ENCODE measurements around the gene SHISAL1. TPM values are rescaled to one million over a fixed set of nuclear protein-coding genes. Genes with fewer than 3 reads are reported as not detected.

Gene SHISAL1
- total and polyA plus RNA-seq, 2 donors (not counting 3 experiments of a cell fraction or from before 2014, with no cell fraction given), result 0.01 to 0.07 TPM

DNA sequence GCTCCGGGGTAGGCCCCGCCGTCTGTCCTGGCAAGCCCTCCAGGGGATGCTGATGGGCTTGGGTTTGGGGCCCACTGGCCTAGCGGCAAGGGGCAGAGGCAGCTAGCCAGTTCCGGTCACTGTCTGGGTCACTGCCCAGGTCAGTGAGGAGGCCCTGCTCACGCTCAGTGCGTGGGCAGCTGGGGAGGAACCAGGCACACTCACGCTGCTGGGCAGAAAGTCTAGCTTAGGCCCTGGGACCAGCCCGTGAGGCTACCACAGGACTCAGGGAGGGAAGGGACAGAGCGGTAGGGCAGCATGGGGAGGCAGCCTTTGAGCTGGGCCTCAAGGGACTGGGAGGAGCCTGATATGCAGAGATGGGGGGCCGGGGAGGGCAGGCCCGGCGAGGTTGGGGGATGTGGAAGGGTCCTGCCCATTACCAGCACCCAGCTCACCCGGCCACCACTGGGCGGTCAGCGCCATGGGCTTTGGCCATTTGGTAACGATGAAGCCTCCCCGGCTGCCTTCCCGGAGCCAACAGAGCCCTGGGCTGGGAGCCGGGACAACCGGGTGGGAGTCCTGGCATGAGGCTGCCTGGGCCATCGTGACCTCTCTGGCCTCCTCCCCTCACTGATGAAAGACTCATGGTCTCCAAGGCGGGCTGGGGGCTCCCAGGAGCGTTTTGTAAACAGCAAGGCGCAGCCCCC lies 14.2 kb downstream of the SHISAL1 start:
- Histone ChIP-seq H3K9me3 (replicated peaks; ENCODE audit: control insufficient read depth, insufficient read depth, low read length) (no peaks in the 10 kb centered on the region), H3K36me3 (ENCODE audit: control insufficient read depth in 2 of 2, extremely low read depth in 1 of 2, insufficient read depth in 2 of 2, low read length in 2 of 2) (no peaks in the 10 kb centered on the region), H2AFZ (ENCODE audit: low read depth, low read length) (no peak overlapping the region), H3K79me2 (ENCODE audit: control insufficient read depth, insufficient read depth, low read length) (no peaks in the 10 kb centered on the region), H3K27me3 (ENCODE audit: control insufficient read depth in 2 of 2, insufficient read depth in 2 of 2, low read length in 2 of 2) (no peaks in the 10 kb centered on the region), H3K4me2 (ENCODE audit: insufficient read depth, low read length) (no peak overlapping the region), H3K9me1 (replicated peaks; ENCODE audit: control insufficient read depth, extremely low read depth, insufficient read depth, low read length) (no peaks in the 10 kb centered on the region), H3K4me1 (ENCODE audit: control insufficient read depth, extremely low read depth, insufficient read depth, low read length) (no peaks in the 10 kb centered on the region), H3K4me3 (replicated peaks in 1 of 3; ENCODE audit: insufficient read depth in 1 of 3, low read depth in 1 of 3, low read length in 3 of 3) (no peak overlapping the region), H3K27ac (ENCODE audit: insufficient read depth, low read depth, low read length) (no peak overlapping the region), H4K20me1 (replicated peaks; ENCODE audit: control insufficient read depth, extremely low read depth, insufficient read depth, low read length) (no peaks in the 10 kb centered on the region), H3K9ac (replicated peaks; ENCODE audit: extremely low read depth, insufficient read depth, low read length) (no peak overlapping the region)
- ChIA-PET POLR2A (no interaction called here), CTCF (interaction anchor here (1.1 kb wide), 1 partner anchor 16 kb away, joined by 3 read pairs; no protein-coding TSS in a partner anchor)
- TF ChIP-seq, protein P1, sequence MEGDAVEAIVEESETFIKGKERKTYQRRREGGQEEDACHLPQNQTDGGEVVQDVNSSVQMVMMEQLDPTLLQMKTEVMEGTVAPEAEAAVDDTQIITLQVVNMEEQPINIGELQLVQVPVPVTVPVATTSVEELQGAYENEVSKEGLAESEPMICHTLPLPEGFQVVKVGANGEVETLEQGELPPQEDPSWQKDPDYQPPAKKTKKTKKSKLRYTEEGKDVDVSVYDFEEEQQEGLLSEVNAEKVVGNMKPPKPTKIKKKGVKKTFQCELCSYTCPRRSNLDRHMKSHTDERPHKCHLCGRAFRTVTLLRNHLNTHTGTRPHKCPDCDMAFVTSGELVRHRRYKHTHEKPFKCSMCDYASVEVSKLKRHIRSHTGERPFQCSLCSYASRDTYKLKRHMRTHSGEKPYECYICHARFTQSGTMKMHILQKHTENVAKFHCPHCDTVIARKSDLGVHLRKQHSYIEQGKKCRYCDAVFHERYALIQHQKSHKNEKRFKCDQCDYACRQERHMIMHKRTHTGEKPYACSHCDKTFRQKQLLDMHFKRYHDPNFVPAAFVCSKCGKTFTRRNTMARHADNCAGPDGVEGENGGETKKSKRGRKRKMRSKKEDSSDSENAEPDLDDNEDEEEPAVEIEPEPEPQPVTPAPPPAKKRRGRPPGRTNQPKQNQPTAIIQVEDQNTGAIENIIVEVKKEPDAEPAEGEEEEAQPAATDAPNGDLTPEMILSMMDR (IDR thresholded peaks at IDR 0.05; ENCODE audit: extremely low read depth in 1 of 2, insufficient read depth in 1 of 2, low read depth in 1 of 2, low read length in 2 of 2), result no peak
- no peak for TF ChIP-seq FOS (IDR thresholded peaks at IDR 0.05; ENCODE audit: borderline replicate concordance, insufficient read depth, low read length)
- no peak for TF ChIP-seq EZH2 (IDR thresholded peaks at IDR 0.05; ENCODE audit: borderline replicate concordance, low read depth, low read length, severe bottlenecking)
- no peak for TF ChIP-seq POLR2AphosphoS5 (IDR thresholded peaks at IDR 0.05; ENCODE audit: insufficient read depth, low read depth, low read length)
- TF ChIP-seq JUN (IDR thresholded peaks at IDR 0.05; ENCODE audit: borderline replicate concordance, insufficient read depth, insufficient read length, low read depth), result no peak
- TF ChIP-seq, protein P2, sequence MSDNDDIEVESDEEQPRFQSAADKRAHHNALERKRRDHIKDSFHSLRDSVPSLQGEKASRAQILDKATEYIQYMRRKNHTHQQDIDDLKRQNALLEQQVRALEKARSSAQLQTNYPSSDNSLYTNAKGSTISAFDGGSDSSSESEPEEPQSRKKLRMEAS (IDR thresholded peaks at IDR 0.05; ENCODE audit: insufficient read depth, insufficient read length), result no peak
- TF ChIP-seq GATA2 (IDR thresholded peaks at IDR 0.05; ENCODE audit: insufficient read depth, insufficient read length, low read depth, low read length), result no peak
- no peak for TF ChIP-seq POLR2A (IDR thresholded peaks at IDR 0.05; ENCODE audit: low read depth, low read length)
- TF ChIP-seq MYC (IDR thresholded peaks at IDR 0.05; ENCODE audit: low read depth, low read length), result no peak
- intact Hi-C loops (cut with micrococcal nuclease) (no loop called here), dilution Hi-C loops (cut with MboI; ENCODE audit: extremely low pct_ligation_motif_present, low sequenced_read_pairs) (no loop called here)
- DNase-seq (ENCODE audit: low read depth, low spot score), result no peak
- no peak for FAIRE-seq
- BruUV-seq (replicated peaks), result no TSS peak
